Measurements from ENCODE around the gene HHLA2. TPM values are rescaled to one million over a fixed set of nuclear protein-coding genes. Genes with fewer than 3 reads are reported as not detected.

Gene HHLA2
- polyA plus RNA-seq, 1 donor (not counting 4 experiments of a cell fraction or from before 2014, with no cell fraction given), result not detected

DNA sequence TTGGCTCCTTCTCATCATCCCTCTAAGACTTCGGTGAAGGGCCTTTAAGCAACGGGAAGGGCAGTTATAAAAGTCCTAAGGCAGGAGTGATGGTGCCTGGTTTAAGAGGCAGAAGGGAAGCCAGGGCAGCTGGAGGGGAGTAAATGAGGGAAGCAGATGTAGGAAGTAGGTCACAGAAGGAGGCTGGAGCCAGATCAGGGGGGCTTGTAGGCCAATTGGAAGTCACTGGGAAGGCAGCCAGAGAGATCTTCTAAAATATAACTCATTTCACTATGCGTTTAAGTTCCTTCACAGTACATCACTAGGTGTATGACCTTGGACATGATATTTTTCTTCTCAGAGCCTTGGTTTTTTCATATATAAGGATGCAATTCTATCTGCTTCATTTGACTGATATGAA, 119.3 kb downstream of the HHLA2 start:
- H3K36me3 ChIP-seq (ENCODE audit: control insufficient read depth in 2 of 2, extremely low read depth in 1 of 2, insufficient read depth in 2 of 2, low read length in 2 of 2), result no peaks in the 10 kb centered on the region
- H3K27me3 ChIP-seq (ENCODE audit: control insufficient read depth, extremely low read depth, insufficient read depth, low read length), result no peaks in the 10 kb centered on the region
- no peak for FAIRE-seq
- no peak overlapping the region for H3K4me3 ChIP-seq (ENCODE audit: control insufficient read depth in 2 of 3, extremely low read depth in 1 of 3, insufficient read depth in 2 of 3, low read depth in 1 of 3, low read length in 3 of 3)
- H2AFZ ChIP-seq (ENCODE audit: control insufficient read depth, low read length), result no peak overlapping the region
- H3K79me2 ChIP-seq (ENCODE audit: control insufficient read depth, insufficient read depth, low read length), result no peaks in the 10 kb centered on the region
- H3K9me3 ChIP-seq (ENCODE audit: control insufficient read depth, low read depth, low read length), result no peaks in the 10 kb centered on the region
- dilution Hi-C loops (cut with MboI; ENCODE audit: extremely low pct_ligation_motif_present, low sequenced_read_pairs), result no loop called here
- no peak overlapping the region for H3K9ac ChIP-seq (ENCODE audit: control insufficient read depth, extremely low read depth, insufficient read depth, low read length)
- peaks cover 5% of the 10 kb centered on the region for H3K4me1 ChIP-seq (ENCODE audit: control insufficient read depth, extremely low read depth, insufficient read depth, low read length)
- TF ChIP-seq EZH2 (IDR thresholded peaks at IDR 0.05; ENCODE audit: low read length), result no peak
- TF ChIP-seq, protein P1, sequence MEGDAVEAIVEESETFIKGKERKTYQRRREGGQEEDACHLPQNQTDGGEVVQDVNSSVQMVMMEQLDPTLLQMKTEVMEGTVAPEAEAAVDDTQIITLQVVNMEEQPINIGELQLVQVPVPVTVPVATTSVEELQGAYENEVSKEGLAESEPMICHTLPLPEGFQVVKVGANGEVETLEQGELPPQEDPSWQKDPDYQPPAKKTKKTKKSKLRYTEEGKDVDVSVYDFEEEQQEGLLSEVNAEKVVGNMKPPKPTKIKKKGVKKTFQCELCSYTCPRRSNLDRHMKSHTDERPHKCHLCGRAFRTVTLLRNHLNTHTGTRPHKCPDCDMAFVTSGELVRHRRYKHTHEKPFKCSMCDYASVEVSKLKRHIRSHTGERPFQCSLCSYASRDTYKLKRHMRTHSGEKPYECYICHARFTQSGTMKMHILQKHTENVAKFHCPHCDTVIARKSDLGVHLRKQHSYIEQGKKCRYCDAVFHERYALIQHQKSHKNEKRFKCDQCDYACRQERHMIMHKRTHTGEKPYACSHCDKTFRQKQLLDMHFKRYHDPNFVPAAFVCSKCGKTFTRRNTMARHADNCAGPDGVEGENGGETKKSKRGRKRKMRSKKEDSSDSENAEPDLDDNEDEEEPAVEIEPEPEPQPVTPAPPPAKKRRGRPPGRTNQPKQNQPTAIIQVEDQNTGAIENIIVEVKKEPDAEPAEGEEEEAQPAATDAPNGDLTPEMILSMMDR (optimal IDR thresholded peaks at IDR 0.05 in 1 of 3, IDR thresholded peaks at IDR 0.05 in 1 of 3, conservative IDR thresholded peaks at IDR 0.05 in 1 of 3; ENCODE audit: extremely low read depth in 1 of 3, insufficient read depth in 2 of 3, low read length in 3 of 3), result no peak
- H3K27ac ChIP-seq (ENCODE audit: control insufficient read depth, insufficient read depth, low read length), result no peak overlapping the region
- no peak for DNase-seq (ENCODE audit: low read depth, low spot score)
- no peaks in the 10 kb centered on the region for H4K20me1 ChIP-seq (ENCODE audit: control insufficient read depth, extremely low read depth, insufficient read depth, low read length)
- H3K4me2 ChIP-seq (ENCODE audit: control insufficient read depth, extremely low read depth, insufficient read depth, low read depth, low read length), result no peak overlapping the region
- no peaks in the 10 kb centered on the region for H3K9me1 ChIP-seq (ENCODE audit: control insufficient read depth, extremely low read depth, insufficient read depth, low read length)

- H2AFZ ChIP-seq (ENCODE audit: control insufficient read depth, low read length), result no peak overlapping the region
- no peaks in the 10 kb centered on the region for H3K9me3 ChIP-seq (ENCODE audit: control insufficient read depth, low read depth, low read length)
- H3K9me1 ChIP-seq (ENCODE audit: control insufficient read depth, extremely low read depth, insufficient read depth, low read length), result no peaks in the 10 kb centered on the region
- DNase-seq (ENCODE audit: low read depth, low spot score) (no peak), FAIRE-seq (no peak)
- no peak overlapping the region for H3K4me3 ChIP-seq (ENCODE audit: control insufficient read depth in 2 of 3, extremely low read depth in 1 of 3, insufficient read depth in 2 of 3, low read depth in 1 of 3, low read length in 3 of 3)
- H3K36me3 ChIP-seq (ENCODE audit: control insufficient read depth in 2 of 2, extremely low read depth in 1 of 2, insufficient read depth in 2 of 2, low read length in 2 of 2), result no peaks in the 10 kb centered on the region
- no peaks in the 10 kb centered on the region for H3K79me2 ChIP-seq (ENCODE audit: control insufficient read depth, insufficient read depth, low read length)
- H3K27me3 ChIP-seq (ENCODE audit: control insufficient read depth, extremely low read depth, insufficient read depth, low read length), result no peaks in the 10 kb centered on the region
- no peak overlapping the region for H3K27ac ChIP-seq (ENCODE audit: control insufficient read depth, insufficient read depth, low read length)
- H4K20me1 ChIP-seq (ENCODE audit: control insufficient read depth, extremely low read depth, insufficient read depth, low read length), result no peaks in the 10 kb centered on the region
- peaks cover 11% of the 10 kb centered on the region for H3K4me1 ChIP-seq (ENCODE audit: control insufficient read depth, extremely low read depth, insufficient read depth, low read length)
- TF ChIP-seq, protein P1 (optimal IDR thresholded peaks at IDR 0.05 in 1 of 3, IDR thresholded peaks at IDR 0.05 in 1 of 3, conservative IDR thresholded peaks at IDR 0.05 in 1 of 3; ENCODE audit: extremely low read depth in 1 of 3, insufficient read depth in 2 of 3, low read length in 3 of 3), result no peak
- no peak for TF ChIP-seq EZH2 (IDR thresholded peaks at IDR 0.05; ENCODE audit: low read length)
- dilution Hi-C loops (cut with MboI; ENCODE audit: extremely low pct_ligation_motif_present, low sequenced_read_pairs), result no loop called here
- no peak overlapping the region for H3K9ac ChIP-seq (ENCODE audit: control insufficient read depth, extremely low read depth, insufficient read depth, low read length)
- H3K4me2 ChIP-seq (ENCODE audit: control insufficient read depth, extremely low read depth, insufficient read depth, low read depth, low read length), result no peak overlapping the region
Observed at GRCh38 chr3:108416111-108416869, 119.9 kb downstream of the HHLA2 start.

All from keratinocyte (primary cell).